K562 (cell line): ENCODE results near the gene EIF5. TPM values are rescaled to one million over a fixed set of nuclear protein-coding genes. Genes with fewer than 3 reads are reported as not detected.
A peak's percentile ranks its signal among the peaks of the same experiment; 100 is the strongest.

Experiments used
- DLX4 ChIP-seq: fragments of 250-450 bp; sonication (Bioruptor Pico); IDR thresholded peaks from 2 replicates; pipeline ENCODE4 v1.6.1; 2021; ENCODE audit warnings: mild to moderate bottlenecking
- DPF2 ChIP-seq: fragments of 450-650 bp; IDR thresholded peaks from 2 replicates; pipeline ENCODE4 v1.6.1; 2016
- GTF3C2 ChIP-seq: IDR thresholded peaks from 3 replicates; pipeline ENCODE4 v1.6.1; 2011; ENCODE audit warnings: borderline replicate concordance, mild to moderate bottlenecking, moderate library complexity; ENCODE audit not compliant: insufficient read length; ENCODE audit errors: extremely low read depth
- JUND ChIP-seq, 2 experiments: IDR thresholded peaks; 2 replicates in 1 of 2; 3 replicates in 1 of 2; pipeline ENCODE4 v1.6.1; 2011; ENCODE audit warnings: borderline replicate concordance in 2 of 2, low read depth in 2 of 2, low read length in 2 of 2, improper control_type of control experiment in 1 of 2, missing biosample characterization in 1 of 2, missing genetic modification characterization in 1 of 2, missing genetic modification reagents in 1 of 2
- RNF2 ChIP-seq: sonication (generic); IDR thresholded peaks from 2 replicates; pipeline ENCODE4 v1.6.1; 2016
- RUNX1 ChIP-seq: sonication (generic); IDR thresholded peaks from 2 replicates; pipeline ENCODE4 v1.6.1; 2016; ENCODE audit warnings: antibody characterized with exemption, low read depth
- VEZF1 ChIP-seq: fragments of 200-800 bp; sonication (Bioruptor generic); IDR thresholded peaks from 2 replicates; pipeline ENCODE4 v1.6.1; 2017; ENCODE audit warnings: missing genetic modification characterization, missing compliant biosample characterization
- ZC3H8 ChIP-seq: fragments of 450-650 bp; IDR thresholded peaks from 2 replicates; pipeline ENCODE4 v1.6.1; 2017
- ZNF197 ChIP-seq: fragments of 200-800 bp; sonication (Bioruptor generic); IDR thresholded peaks from 2 replicates; pipeline ENCODE4 v1.6.1; 2016; ENCODE audit warnings: low read depth, missing genetic modification characterization, missing compliant biosample characterization
- ZNF707 ChIP-seq: fragments of 250-450 bp; sonication (Bioruptor Pico); conservative IDR thresholded peaks from 2 replicates; pipeline ENCODE4 v1.8.0; 2022; ENCODE audit warnings: inconsistent platforms, mild to moderate bottlenecking, moderate library complexity
- polyA plus RNA-seq, 8 experiments: library from polyadenylated mRNA; depleted of rRNA in 4 of 8; stranded (reverse) in 5 of 8; unstranded in 3 of 8; fragments of >200 nt; fragmentation: Nextera tagmentation in 2 of 8; fragmentation: Illumina TruSeq in 1 of 8; extraction: Ambion mirVana in 2 of 8; extraction: Trizol in 1 of 8; gene quantifications; 2 replicates each; pipeline versions ENCODE4 v1.2.1 to v1.2.3, GENCODE V29; 2011 to 2014; ENCODE audit warnings: inconsistent platforms in 1 of 8, missing spikeins in 1 of 8
- total RNA-seq, 7 experiments: library from RNA; depleted of rRNA in 6 of 7; stranded (reverse); fragments of >200 nt in 6 of 7; fragmentation: Illumina TruSeq in 2 of 7; extraction: Trizol in 2 of 7; gene quantifications; 2 replicates each; pipeline versions ENCODE4 v1.2.1 to v1.2.3, GENCODE V29; 2011 to 2021; ENCODE audit warnings: low replicate concordance in 1 of 7

The EIF5 gene
- total and polyA plus RNA-seq, 9 of the 15 experiments (the other 6 are each of a cell fraction or from before 2014, with no cell fraction given), result 92.7 to 442 (median 190) TPM

GRCh38 chr14:103393676-103394626 is 59.9 kb downstream of the EIF5 start (continued):
- TF ChIP-seq VEZF1 (CRISPR knock-in tag), result peak; percentile 39; the same call in 1 of the 2 replicates
- TF ChIP-seq ZNF707, result no peak
- TF ChIP-seq DLX4 (CRISPR knock-in tag), result no peak
- 0 out of 2 replicates have a peak, but pooled peaks have one; percentile 22 for TF ChIP-seq JUND (IDR thresholded peaks at IDR 0.05; ENCODE audit: borderline replicate concordance, low read depth, low read length)
- peak; percentile 12; the same call in 1 of the 3 replicates for TF ChIP-seq JUND (tag; IDR thresholded peaks at IDR 0.05; ENCODE audit: borderline replicate concordance, low read depth, low read length)
- no peak for TF ChIP-seq GTF3C2
- 0 out of 2 replicates have a peak, but pooled peaks have one; percentile 56 for TF ChIP-seq ZNF197 (CRISPR knock-in tag)
- no peak for TF ChIP-seq ZC3H8
- peak; percentile 83; the same call in 1 of the 2 replicates for TF ChIP-seq DPF2
- TF ChIP-seq RUNX1, result no peak
- peak; percentile 47; the same call in 1 of the 2 replicates for TF ChIP-seq RNF2
